ENCODE measurements around the gene CCDC85A.

CCDC85A gene

DNA sequence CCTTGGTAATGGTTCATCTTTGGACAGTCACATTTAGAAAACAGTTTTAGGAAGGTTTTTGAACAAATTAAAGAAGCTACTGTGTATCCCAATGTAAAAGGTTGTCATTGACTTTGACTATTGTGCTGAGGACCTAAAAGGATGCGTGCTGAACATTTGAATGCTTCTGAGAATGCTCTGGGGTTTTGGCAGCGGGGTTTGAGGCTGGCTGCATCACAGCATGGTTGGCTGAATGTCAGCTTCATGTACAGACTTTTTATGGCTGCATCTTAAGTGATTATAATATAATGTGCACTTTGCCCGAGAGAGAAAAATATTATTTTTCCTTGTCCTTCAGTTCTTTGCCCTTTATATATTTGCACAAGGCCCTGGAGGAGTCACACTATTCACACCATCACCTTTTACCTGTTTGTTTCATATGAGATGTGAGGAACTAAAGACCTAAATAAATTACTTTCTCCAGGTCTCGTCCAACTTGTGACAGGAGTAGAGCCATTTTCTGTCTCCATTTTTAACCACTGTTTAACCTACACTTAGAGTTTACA, 125.9 kb downstream of the CCDC85A start:
- no peak for DNase-seq (ENCODE audit: low read depth)

DNA sequence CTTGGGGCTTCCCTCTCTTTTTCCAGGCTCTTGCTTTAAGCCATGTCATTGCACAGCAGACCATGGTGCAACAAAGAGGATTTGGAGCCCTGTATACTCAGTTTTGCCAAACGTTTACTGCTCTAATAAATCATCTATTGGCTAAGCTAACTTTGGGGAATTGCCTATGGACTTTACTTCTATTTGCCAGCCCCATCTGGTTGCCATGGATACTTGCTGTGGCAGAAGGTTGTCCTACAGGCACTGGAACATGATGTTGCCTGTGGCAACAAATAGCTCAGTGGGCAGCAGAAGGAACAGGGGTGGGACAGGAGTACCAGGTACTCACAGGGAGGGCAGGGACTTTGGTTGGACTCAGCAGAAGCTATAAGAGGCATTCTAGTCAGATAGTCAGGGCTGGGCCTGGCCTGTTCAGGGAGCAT, 129.7 kb downstream of the CCDC85A start:
- DNase-seq (ENCODE audit: low read depth) = no peak

DNA sequence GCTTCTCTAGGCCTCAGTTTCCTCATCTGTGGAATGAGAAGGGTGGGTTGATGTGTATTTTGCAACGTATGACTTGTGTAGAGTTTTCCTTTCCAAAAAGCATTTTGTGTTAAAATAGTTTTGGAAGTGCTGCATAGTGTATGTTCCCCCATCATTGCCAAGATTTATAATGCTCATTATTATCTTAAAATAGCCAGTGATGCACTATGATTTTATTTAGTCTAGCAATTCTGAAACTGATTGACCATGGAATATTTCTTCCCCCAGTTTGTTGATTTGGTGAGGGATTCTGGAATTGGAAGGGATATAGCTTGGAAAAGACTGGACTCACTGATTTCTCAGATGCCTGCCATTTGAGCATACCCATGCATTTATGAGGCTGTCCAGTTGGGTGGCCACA, 130.6 kb downstream of the CCDC85A start:
- DNase-seq (ENCODE audit: low read depth) = no peak

DNA sequence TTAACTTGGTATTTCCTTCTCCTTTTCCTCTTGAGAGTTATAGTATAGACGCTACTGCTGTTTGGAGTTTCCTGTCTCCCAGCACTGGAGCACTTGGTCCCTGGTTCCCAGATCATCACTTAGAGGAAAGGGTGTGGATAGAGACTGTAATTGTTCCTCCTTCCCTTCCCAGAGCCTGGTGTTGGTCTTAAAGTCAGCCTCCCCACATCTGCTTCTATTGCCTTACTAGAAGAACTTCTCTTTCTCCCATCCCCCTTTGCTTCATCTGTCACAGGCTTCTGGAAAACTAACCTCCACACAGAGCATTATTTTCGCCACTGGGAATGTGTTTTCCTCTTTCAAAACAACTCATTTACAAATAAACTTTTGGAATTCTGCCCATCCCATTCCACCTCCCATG, 131.0 kb downstream of the CCDC85A start:
- DNase-seq (ENCODE audit: low read depth) = no peak

DNA sequence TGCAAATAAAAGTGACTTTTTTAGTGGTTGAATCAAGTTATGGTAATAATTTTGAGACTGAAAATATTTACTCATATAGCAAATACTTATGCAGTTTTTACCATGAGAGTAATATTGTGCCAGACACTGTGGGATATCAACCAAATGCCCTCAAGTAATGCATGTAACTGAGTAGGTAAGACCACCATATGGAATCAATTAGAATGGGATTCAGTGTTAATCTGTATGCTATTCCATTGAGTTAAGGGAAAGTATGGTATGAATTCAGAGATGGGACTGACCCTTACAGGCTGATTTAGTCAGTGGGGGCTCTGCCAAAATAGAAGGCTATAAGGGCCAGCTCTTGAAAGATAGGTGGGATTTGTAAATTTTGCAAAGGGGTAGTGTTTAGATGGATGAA, 131.6 kb downstream of the CCDC85A start:
- no peak for DNase-seq (ENCODE audit: low read depth)

DNA sequence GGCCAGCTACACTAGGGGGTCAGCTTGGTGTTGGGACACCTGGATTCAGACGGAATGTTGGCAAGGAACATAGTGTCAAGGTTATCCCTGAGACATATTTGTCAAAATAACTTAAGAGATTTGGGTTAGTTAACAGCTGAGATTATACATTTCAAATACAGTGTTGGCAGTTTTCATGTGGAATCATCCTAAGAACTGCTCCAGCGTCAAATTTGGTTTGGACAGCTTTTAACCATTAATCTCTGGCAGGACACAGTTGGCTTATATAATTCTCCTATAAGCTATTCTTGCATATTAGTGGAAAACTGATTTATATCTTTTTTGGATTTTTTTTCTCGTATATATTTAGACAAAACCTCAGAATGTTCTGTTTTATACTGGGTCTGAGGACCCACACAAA, 132.2 kb downstream of the CCDC85A start:
- DNase-seq (ENCODE audit: low read depth) = no peak

DNA sequence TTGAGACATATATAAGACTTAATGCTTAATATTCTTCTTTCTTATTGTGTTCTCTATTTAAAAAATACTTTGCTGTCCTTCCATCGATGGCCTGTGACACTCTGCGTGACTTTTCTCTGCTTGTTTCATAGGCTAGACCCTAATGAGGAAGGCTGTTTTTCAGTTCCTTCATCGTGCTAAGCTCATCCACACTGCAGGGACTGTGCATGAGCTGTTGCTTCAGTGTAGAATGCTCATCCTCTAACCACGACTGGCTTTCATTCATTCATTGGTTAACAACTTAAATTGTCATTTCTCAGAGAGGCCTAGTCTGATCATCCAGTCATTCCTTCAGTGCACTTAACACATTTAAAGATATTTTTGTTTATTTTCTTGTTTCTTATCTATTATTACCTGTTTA, 134.4 kb downstream of the CCDC85A start:
- no peak for DNase-seq (ENCODE audit: low read depth)

DNA sequence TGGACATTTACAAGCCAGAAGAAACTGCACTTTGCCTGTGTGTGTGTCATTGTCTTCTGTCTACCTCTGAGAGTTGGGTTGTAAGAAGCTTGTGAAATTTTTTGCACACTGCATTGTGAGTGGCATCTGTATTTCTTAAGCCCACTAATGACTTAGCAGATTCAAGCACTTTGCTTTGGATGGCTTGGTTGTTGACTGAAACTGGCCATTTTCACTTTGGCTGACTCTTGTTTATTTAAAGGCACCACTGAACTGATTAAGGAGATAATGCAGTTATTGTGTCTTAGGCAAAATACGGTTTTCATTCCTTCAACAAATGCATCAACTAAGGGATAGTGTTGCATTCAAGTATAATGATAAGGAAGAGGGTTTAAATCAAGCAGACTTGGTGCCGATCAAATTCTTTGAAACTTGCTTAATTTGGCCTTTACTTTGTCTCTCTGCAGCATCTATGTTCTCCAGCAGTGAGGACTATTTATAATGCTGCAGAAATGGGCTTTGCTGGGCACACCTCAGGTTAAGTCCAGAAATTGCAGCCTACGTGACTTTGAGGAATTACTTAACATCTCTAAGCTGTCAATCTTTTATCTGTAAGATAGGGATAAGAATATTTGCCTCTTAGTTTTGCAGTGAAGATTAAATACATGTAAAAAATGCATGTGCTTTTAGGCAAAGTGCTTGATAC, 142.0 kb downstream of the CCDC85A start:
- DNase-seq (ENCODE audit: low read depth) = no peak

DNA sequence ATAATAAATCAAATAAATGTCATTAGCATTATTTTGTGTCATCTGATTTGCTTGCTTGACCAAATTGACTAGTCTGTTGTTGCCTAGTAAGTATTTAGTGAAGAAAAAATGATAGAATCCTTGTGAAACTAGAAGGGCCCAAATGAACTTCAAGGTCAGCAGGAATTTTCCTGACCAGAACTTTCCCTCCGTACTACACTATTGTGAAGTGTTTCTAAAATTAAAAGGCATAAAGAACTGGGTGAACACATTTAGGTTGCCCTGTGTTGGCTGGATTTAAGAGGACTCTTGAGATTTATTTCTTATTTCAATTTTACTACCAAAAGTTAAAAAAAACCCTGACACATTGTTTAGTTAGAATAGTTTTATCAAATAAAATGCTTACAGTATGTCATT, 142.6 kb downstream of the CCDC85A start:
- DNase-seq (ENCODE audit: low read depth) = no peak

DNA sequence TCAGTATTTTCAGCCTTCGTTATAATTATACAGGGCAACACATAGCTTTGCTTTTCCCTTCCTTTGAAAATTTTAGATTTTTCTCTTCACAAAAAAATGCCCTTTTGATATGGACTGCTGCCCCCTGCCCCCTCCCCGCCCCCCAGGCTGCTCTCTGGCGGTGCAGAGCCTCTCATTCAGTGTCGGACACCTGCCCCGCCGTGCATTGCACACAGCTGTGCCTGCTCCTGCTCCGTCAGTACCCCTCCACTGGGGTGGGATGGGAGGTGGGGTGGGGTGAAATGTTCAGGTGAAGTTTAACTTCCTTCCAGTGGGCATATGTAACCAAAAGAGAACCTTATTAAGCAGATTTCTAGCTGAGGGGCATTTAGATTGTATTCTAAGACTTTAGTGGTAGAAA, 148.0 kb downstream of the CCDC85A start:
- no peak for DNase-seq (ENCODE audit: low read depth)

DNA sequence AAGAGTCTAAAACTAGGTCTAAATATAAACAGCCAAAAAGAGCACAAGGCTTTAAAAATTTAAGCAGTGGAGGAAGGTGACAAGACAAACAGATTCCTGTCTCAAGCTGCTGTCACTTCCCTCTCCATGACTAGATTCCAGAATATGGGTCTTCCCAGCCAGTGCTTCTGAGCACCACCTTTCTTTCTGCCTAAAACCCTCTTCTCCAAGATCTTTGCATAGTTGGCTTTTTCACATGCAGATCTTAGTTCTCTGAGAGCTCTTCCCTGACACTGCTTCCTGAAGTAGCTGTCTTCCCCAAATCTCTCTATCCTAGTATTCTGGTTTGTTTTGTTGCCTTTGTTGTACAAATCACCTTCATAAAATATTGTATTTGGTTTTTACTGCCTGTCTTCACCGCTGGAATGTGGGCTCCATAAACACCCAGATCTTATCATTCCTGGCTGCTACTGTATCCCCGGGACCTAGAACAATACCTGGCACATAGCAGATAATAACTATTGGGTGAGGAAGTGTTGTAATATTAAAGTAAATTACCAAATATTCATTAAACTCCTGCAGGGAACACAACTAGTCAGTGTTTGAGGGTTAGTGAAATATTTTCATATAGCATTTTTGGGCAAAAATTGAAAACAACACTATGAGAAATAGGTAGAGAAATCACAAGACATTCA, 150.2 kb downstream of the CCDC85A start:
- no peak for DNase-seq (ENCODE audit: low read depth)

DNA sequence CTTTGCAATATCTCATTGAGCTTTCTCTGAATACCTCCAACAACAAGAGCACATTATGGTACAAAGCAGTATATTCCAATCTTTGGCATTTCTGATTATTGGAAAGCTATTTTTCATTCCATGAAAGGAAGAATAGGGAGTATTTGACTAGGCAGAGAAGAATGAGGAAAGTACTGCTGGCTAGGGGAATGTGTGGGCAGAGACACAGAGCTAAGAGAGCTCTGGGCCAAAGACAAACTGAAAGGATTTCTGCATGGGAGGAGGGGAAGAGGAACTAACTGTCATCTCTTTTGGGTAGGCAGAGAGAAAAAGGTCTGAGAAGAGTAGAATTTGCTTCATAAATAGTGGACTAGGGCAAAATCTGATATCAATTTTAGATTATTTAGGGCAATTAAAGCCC, 150.8 kb downstream of the CCDC85A start:
- DNase-seq (ENCODE audit: low read depth) = no peak

DNA sequence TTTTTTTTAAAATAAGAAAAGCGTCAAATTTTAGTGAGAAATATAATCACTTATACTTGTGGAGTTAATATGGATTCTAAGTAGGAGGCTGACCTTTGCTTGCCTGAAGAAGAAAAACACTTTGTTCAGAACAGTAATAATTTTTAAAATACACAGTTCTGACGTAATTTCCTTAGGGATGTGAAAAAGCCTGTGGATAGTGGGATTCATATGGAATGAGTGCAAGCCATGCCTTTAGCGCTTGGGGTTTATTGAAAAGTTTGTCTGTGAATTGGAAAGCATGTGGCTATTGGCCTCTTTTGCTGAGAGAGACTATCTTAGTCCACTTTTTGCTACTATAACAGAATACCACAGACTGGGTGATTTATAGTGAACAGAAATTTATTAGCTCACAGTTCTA, 151.3 kb downstream of the CCDC85A start:
- DNase-seq (ENCODE audit: low read depth) = no peak

DNA sequence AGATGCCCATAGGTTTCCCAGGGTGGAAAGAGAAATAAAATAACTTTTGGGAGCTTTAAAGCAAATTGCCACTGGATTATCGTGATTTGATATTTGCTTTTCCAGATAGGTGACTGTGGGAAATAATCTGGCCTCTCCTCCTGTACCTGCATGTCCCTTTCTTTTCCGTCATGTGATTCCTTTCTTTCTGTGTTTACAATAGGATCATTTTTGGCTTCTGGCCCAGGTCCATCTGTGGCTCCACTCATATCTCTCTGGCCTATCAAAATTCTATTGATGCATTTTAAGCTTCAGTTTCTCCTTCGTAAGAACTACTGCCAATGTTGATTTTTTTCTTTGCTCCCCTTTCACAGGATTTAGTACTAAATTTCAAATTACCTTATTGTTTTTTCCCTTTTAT, 153.6 kb downstream of the CCDC85A start:
- no peak for DNase-seq (ENCODE audit: low read depth)

DNA sequence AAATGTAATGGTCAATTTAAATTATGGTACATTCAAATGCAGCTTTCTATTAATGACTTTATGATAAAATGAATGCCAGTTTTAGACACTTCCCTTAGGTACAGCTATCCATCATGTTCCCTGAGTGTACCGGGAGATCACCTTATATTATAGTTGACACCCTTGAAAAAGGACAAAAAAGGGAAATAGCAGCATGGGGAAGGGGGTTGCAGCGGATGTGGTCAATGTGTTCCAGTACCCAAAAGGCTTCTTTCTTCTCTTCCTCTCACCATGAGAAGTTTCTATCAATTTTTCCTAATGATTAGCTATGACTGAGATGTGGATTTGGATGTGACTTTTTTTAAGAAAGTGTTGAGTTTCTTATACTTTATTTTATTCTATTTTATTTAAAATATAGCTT, 154.4 kb downstream of the CCDC85A start:
- DNase-seq (ENCODE audit: low read depth) = no peak

DNA sequence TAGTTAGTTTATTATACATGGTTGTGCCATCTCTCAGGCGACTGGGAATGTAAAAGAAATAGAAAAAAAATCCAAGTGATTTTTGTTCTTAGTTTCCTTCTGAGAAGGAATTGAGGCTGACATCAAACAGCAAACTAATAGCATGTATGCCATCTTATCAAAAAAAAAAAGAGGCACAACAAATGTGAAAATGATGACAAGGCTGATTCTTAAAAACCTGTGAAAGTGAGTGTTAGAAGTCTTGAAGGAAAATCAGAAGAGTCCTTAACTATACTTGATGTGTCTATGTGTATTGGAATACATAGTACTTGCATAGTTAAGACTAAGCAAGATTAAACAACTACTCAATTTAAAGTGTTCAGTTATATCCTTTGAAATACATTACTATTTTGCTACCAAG, 161.0 kb downstream of the CCDC85A start:
- DNase-seq (ENCODE audit: low read depth) = no peak

DNA sequence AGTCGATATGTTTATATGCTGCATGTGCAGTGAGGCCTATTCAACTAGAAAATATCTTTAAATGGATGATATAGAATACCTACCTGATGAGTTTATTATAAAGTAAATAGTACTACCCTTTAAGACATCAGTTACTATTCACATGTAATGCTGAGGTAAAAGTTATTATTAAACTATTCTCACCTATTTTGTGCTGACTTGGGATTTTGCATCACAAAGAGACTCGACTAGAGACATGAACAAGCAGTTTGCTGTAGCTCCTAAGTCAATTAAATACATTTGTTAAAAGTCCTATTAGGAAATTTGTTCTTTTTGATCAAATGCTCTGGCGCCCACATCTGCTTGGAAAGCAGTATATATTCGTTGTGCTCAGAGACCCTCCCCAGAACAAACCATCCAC, 164.1 kb downstream of the CCDC85A start:
- DNase-seq (ENCODE audit: low read depth) = no peak

DNA sequence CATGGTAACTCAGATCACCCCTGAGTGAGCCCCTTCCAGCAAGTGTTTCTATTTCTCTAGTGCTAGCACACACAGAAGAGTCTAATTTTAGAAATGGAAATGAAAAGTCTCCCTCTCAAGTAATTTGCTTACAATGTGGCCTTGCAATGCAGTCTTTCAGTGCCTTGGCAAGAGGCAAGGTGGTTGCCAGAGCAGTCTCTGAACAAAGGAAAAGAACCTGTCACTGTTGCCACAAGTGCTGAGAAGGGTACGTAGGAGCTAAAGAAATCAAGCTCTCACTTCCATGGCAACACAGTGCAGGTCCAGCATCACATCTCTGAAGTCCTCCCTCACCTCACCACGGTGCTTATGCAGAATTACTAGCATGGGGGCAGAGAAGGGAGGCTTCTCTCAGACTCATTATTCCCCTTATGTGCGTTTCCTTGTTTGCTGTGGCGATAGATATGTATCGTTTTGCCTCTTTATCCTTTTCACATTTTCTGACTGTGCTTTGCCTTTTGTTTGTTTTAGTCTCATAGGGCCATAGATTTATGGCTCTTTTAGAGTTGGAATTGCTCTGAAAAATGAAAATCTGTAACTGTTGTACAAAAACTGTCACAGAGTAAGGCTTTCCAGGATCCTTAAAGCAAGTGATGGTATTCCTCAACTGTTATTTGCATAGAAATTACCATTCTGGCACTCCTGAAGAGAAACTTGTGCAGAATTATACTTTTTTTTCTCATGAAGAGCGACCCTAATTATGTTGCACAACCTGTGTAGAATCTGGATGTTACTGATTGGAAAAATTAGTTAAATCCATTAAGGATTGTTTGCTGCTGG, 164.8 kb downstream of the CCDC85A start:
- no peak for DNase-seq (ENCODE audit: low read depth)

DNA sequence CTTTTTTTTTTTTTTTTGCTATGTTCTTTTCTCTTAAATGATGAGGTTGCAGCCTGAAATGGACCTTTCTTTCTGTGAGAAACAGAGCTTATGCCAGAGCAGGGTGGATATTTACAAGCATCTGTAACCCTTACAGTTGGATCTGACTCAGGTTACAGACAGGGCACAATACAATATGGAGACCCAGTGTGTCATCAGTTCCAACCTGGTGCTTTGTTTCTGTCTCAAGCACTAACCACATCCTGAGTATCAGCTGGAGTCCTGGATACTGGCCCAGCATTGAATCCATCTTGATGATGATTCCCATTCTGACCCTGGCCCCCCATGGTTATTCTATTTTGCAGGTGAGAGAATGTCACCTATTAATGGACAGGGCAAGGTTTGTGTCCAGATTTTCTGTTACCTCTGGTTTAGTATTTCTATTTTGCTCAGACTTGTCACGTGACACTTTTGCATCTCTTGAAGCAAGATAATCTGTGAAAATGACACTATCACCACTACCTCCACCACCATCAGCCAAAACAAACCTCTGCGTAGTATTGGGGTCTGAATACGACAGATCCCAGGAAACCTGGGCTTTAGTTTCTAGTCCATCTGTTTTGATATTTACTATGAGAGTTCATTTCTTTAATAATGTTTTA, 174.0 kb downstream of the CCDC85A start:
- no peak for DNase-seq (ENCODE audit: low read depth)

DNA sequence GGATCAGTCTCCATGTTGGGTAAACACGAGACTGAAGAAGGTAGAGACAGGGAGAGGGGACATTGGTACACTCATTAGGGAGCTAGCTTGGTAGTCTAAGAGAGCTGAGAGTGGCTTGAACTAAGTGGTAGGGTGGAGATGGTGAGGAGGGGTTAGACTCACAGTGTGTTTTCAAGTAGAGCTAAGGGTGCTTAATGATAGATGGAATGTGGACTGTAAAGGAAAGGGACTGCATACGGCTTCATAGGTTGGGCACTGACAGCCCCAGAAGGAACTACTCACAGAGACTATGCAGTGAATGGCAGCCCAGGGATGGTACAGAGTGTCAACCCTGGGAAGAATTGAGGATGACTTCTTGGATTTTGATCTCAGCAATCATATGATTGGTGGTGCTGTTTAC, 178.1 kb downstream of the CCDC85A start:
- DNase-seq (ENCODE audit: low read depth) = no peak

DNA sequence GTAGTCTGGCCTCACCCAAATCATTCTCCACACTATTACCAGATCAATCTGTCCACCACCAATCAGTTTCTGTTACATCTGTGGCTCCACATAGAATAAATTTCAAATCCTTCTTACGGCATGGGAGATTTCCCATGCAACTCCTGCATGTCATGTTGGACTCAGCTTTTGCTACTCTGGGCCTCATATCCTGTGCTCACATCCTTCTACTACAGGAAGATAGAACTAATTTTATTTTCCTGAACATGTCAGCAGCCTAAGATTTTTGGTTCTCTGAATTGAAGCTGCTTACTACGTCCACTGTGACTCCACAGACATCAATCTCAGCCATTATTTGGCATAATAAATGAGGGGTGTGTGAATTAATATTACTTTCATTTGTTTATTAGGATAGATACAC, 181.1 kb downstream of the CCDC85A start:
- no peak for DNase-seq (ENCODE audit: low read depth)

DNA sequence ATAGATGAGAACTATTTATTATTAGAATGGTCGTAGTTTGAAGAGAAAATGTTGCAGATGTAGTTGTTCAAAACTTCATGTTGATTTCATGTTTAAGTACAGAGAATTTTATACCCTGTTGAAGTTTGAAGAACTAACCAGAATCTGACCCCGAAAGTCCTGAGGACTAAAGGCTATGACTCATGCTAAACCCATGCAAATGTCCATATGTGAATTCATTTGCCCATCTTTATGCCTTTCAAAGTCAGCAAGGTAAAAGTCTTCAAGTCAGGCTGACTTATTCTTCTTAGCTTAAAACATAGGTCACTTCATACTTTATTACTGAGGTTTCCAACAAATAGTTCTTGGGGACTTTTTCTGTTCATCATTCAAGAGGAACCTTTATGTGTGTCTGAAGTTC, 185.5 kb downstream of the CCDC85A start:
- DNase-seq (ENCODE audit: low read depth) = no peak
